GM12878 (cell line): ENCODE data around the gene SMG6. TPM values are rescaled to one million over a fixed set of nuclear protein-coding genes. Genes with fewer than 3 reads are reported as not detected.

Experiments
- BMI1 ChIP-seq: fragments of 450-650 bp; IDR thresholded peaks from 2 replicates; pipeline ENCODE4 v1.6.1; 2016; ENCODE audit warnings: mild to moderate bottlenecking, moderate library complexity, borderline replicate concordance
- GATAD2B ChIP-seq: fragments of 450-650 bp; conservative IDR thresholded peaks from 2 replicates; pipeline ENCODE4 v1.6.1; 2017; ENCODE audit warnings: low read depth, mild to moderate bottlenecking, moderate library complexity
- IKZF1 ChIP-seq: fragments of 450-650 bp; conservative IDR thresholded peaks from 2 replicates; pipeline ENCODE4 v1.6.1; 2017; ENCODE audit warnings: antibody characterized with exemption, mild to moderate bottlenecking
- IKZF2 ChIP-seq, 2 experiments: fragments of 450-650 bp; IDR thresholded peaks; 2 replicates each; pipeline ENCODE4 v1.6.1; 2017; ENCODE audit warnings: mild to moderate bottlenecking in 2 of 2, moderate library complexity in 2 of 2
- PAX5 ChIP-seq: IDR thresholded peaks from 2 replicates; pipeline ENCODE4 v1.6.1; 2011; ENCODE audit warnings: low read depth, low read length, borderline replicate concordance
- PAX8 ChIP-seq: fragments of 450-650 bp; IDR thresholded peaks from 2 replicates; pipeline ENCODE4 v1.6.1; 2017; ENCODE audit warnings: mild to moderate bottlenecking, moderate library complexity
- PML ChIP-seq: IDR thresholded peaks from 2 replicates; pipeline ENCODE4 v1.6.1; 2012; ENCODE audit warnings: low read length, inconsistent platforms
- SIN3A ChIP-seq: IDR thresholded peaks from 2 replicates; pipeline ENCODE4 v1.6.1; 2012; ENCODE audit warnings: low read depth, low read length, improper control_type of control experiment
- SMARCA5 ChIP-seq: fragments of 450-650 bp; IDR thresholded peaks from 2 replicates; pipeline ENCODE4 v1.6.1; 2017; ENCODE audit warnings: mild to moderate bottlenecking
- SP1 ChIP-seq: IDR thresholded peaks from one replicate; pipeline ENCODE4 v1.6.1; 2011; ENCODE audit warnings: low read depth, low read length
- SREBF2 ChIP-seq: IDR thresholded peaks from 2 replicates; pipeline ENCODE4 v1.6.1; 2012; ENCODE audit warnings: mild to moderate bottlenecking, low read length
- YY1 ChIP-seq: IDR thresholded peaks from 2 replicates; pipeline ENCODE4 v1.6.1; 2011; ENCODE audit warnings: low read depth, mild to moderate bottlenecking, low read length
- ZNF622 ChIP-seq: fragments of 450-650 bp; IDR thresholded peaks from 2 replicates; pipeline ENCODE4 v1.6.1; 2017; ENCODE audit warnings: mild to moderate bottlenecking, inconsistent platforms
- polyA plus RNA-seq, 11 experiments: library from polyadenylated mRNA; depleted of rRNA in 4 of 11; unstranded in 6 of 11; stranded (reverse) in 5 of 11; fragments of >200 nt; fragmentation: Nextera tagmentation in 4 of 11; fragmentation: Illumina TruSeq in 1 of 11; extraction: Ambion mirVana in 4 of 11; extraction: Trizol in 1 of 11; gene quantifications; 1 replicate in 1 of 11; 2 replicates in 10 of 11; pipeline versions ENCODE4 v1.2.1 to v1.2.3, GENCODE V29; 2011 to 2016; ENCODE audit warnings: inconsistent platforms in 2 of 11, missing spikeins in 2 of 11, low read depth in 1 of 11
- total RNA-seq, 4 experiments: library from RNA; depleted of rRNA in 3 of 4; stranded (reverse); fragments of >200 nt in 3 of 4; fragmentation: Illumina TruSeq in 1 of 4; extraction: Trizol in 1 of 4; gene quantifications; 2 replicates each; pipeline versions ENCODE4 v1.2.1 to v1.2.3, GENCODE V29; 2013 to 2021
- TF ChIP-seq, protein P1 (sequence below): fragments of 450-650 bp; IDR thresholded peaks from 2 replicates; pipeline ENCODE4 v1.6.1; 2017; ENCODE audit warnings: mild to moderate bottlenecking
- TF ChIP-seq, protein P2 (sequence below): fragments of 450-650 bp; IDR thresholded peaks from 2 replicates; pipeline ENCODE4 v1.6.1; 2017; ENCODE audit warnings: mild to moderate bottlenecking, low read depth, inconsistent platforms; ENCODE audit not compliant: poor library complexity, severe bottlenecking
- TF ChIP-seq, protein P3 (sequence below): fragments of 450-650 bp; IDR thresholded peaks from 2 replicates; pipeline ENCODE4 v1.6.1; 2017; ENCODE audit warnings: low read depth, mild to moderate bottlenecking, moderate library complexity
- TF ChIP-seq, protein P4 (sequence below): IDR thresholded peaks from 2 replicates; pipeline ENCODE4 v1.6.1; 2012; ENCODE audit warnings: low read length, inconsistent platforms
- TF ChIP-seq, protein P5 (sequence below): IDR thresholded peaks from 2 replicates; pipeline ENCODE4 v1.6.1; 2012; ENCODE audit warnings: low read depth, low read length, improper control_type of control experiment

SMG6 gene
- total and polyA plus RNA-seq, 10 of the 15 experiments (the other 5 are each of a cell fraction or from before 2014, with no cell fraction given): 0.58 to 28.7 (median 15.7) TPM

DNA sequence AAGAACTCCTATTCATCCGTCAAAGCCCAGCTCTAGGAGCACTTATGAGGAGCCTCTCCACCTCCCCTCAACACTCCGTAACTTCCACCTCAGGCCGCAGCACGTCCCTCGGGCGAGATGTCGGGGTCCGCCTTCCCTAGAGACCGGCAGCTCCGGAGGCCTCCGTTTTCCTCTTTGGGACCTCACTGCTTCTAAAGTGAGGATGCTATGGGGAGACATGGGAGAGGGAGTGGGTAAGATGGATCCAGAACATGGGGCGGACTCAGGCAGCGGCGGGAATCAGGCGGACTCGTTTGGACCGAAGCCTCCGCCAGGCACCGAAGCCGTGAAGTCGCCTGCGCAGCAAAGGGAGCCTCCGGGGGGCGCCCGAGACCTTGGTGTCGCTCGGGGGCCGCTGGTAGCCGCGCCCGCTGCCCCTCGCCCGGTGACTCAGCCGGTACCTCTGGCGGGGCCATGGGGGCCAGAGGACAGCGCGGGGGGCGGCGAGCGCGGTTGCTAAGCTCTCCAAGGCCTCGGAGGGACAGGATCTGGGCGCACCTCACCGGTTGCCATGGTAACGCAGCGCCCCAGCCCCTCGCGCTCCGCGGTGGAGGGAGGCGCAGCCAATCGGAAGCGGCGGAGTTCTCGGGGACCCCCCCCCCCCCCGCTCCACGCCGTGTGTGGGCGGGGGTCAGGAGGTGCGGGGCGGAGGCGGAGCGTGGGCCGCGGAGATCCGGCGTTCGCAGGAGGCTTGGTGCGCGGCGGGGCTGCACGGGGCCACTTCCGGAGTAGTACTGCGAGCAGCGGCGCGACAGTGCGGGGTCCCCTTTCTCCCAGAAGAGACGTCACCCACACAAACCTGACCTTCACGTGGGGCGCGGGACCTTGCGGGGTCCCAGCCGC lies 250.0 kb downstream of the SMG6 start (continued):
- TF ChIP-seq, protein P1, sequence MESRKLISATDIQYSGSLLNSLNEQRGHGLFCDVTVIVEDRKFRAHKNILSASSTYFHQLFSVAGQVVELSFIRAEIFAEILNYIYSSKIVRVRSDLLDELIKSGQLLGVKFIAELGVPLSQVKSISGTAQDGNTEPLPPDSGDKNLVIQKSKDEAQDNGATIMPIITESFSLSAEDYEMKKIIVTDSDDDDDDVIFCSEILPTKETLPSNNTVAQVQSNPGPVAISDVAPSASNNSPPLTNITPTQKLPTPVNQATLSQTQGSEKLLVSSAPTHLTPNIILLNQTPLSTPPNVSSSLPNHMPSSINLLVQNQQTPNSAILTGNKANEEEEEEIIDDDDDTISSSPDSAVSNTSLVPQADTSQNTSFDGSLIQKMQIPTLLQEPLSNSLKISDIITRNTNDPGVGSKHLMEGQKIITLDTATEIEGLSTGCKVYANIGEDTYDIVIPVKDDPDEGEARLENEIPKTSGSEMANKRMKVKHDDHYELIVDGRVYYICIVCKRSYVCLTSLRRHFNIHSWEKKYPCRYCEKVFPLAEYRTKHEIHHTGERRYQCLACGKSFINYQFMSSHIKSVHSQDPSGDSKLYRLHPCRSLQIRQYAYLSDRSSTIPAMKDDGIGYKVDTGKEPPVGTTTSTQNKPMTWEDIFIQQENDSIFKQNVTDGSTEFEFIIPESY: 0 out of 2 replicates have a peak, but pooled peaks have one; percentile 10
- TF ChIP-seq, protein P2, sequence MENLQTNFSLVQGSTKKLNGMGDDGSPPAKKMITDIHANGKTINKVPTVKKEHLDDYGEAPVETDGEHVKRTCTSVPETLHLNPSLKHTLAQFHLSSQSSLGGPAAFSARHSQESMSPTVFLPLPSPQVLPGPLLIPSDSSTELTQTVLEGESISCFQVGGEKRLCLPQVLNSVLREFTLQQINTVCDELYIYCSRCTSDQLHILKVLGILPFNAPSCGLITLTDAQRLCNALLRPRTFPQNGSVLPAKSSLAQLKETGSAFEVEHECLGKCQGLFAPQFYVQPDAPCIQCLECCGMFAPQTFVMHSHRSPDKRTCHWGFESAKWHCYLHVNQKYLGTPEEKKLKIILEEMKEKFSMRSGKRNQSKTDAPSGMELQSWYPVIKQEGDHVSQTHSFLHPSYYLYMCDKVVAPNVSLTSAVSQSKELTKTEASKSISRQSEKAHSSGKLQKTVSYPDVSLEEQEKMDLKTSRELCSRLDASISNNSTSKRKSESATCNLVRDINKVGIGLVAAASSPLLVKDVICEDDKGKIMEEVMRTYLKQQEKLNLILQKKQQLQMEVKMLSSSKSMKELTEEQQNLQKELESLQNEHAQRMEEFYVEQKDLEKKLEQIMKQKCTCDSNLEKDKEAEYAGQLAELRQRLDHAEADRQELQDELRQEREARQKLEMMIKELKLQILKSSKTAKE: no peak
- TF ChIP-seq YY1 (0 out of 2 replicates have a peak, but pooled peaks have one; percentile 8), ZNF622 (no peak), IKZF1 (peak; percentile 59; the same call in 1 of the 2 replicates), PML (no peak), SREBF2 (no peak), SP1 (peak; percentile 29), SMARCA5 (peak; percentile 43), BMI1 (peak; percentile 100), GATAD2B (peak; percentile 94), SIN3A (peak; percentile 72), PAX5 (peak; percentile 25; the same call in 1 of the 2 replicates), PAX8 (no peak), IKZF2 (IDR thresholded peaks at IDR 0.05) (no peak)
- TF ChIP-seq, protein P3, sequence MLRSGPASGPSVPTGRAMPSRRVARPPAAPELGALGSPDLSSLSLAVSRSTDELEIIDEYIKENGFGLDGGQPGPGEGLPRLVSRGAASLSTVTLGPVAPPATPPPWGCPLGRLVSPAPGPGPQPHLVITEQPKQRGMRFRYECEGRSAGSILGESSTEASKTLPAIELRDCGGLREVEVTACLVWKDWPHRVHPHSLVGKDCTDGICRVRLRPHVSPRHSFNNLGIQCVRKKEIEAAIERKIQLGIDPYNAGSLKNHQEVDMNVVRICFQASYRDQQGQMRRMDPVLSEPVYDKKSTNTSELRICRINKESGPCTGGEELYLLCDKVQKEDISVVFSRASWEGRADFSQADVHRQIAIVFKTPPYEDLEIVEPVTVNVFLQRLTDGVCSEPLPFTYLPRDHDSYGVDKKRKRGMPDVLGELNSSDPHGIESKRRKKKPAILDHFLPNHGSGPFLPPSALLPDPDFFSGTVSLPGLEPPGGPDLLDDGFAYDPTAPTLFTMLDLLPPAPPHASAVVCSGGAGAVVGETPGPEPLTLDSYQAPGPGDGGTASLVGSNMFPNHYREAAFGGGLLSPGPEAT: no peak
- TF ChIP-seq, protein P4, sequence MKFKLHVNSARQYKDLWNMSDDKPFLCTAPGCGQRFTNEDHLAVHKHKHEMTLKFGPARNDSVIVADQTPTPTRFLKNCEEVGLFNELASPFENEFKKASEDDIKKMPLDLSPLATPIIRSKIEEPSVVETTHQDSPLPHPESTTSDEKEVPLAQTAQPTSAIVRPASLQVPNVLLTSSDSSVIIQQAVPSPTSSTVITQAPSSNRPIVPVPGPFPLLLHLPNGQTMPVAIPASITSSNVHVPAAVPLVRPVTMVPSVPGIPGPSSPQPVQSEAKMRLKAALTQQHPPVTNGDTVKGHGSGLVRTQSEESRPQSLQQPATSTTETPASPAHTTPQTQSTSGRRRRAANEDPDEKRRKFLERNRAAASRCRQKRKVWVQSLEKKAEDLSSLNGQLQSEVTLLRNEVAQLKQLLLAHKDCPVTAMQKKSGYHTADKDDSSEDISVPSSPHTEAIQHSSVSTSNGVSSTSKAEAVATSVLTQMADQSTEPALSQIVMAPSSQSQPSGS: no peak
- TF ChIP-seq, protein P5, sequence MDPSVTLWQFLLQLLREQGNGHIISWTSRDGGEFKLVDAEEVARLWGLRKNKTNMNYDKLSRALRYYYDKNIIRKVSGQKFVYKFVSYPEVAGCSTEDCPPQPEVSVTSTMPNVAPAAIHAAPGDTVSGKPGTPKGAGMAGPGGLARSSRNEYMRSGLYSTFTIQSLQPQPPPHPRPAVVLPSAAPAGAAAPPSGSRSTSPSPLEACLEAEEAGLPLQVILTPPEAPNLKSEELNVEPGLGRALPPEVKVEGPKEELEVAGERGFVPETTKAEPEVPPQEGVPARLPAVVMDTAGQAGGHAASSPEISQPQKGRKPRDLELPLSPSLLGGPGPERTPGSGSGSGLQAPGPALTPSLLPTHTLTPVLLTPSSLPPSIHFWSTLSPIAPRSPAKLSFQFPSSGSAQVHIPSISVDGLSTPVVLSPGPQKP: peak; percentile 51
